ENCODE data around the gene GRK1.
"Not testable (repeated sequence)": the region's sequence is repeated elsewhere in the genome, so short reads cannot be mapped to it uniquely, and the experiment has no call there.

Gene GRK1

DNA sequence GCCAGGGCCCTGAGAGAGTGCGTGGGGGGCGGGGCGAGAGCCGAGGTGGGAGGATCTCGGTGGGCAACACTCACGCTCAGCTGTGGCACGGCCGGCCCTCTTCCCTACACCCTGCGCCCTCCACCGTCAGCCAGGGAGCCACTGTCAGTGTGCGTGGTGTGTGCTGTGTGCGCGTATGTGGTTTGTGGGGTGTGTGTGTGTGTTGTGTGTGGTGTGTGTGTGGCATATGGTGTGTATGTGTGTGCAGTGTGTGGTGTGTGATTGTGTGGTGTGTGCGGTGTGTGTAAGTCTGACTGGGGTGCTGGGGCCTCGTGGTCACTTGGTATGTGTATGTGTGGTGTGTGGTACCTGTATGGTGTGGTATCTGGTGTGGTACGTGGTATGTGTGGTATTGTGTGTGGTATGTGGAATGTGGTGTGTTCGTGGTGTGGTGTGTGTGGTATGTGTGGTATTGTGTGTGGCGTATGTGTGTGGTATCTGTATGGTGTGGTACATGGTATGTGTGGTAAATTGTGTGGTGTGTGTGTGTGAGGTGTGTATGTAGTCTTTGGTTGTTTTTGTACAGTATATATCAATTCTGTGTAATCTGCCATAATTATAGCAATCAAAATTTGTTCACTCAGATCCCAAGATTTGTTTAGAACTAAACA, 5.1 kb downstream of the GRK1 start:
- no peak for DNase-seq (ENCODE audit: low read depth, low spot score)
- TF ChIP-seq ZNF274 (IDR thresholded peaks at IDR 0.05; ENCODE audit: low read depth, low read length) (no peak), YY1 (IDR thresholded peaks at IDR 0.05; ENCODE audit: insufficient read depth, insufficient read length) (no peak), SUZ12 (IDR thresholded peaks at IDR 0.05; ENCODE audit: extremely low read depth, insufficient read depth, insufficient read length) (no peak)

DNA sequence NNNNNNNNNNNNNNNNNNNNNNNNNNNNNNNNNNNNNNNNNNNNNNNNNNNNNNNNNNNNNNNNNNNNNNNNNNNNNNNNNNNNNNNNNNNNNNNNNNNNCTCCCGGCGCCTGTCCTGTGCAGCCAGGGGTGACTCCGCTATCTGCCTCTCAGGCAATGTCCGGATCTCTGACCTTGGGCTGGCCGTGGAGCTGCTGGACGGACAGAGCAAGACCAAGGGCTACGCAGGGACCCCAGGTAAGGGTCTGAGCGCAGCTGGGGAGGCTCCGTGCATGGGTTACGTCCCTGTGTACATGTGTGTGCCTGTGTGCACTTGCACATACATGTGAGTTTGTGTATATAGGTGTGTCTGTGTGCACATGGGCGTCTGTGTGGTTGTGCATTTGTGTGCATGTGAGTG, 55.9 kb downstream of the GRK1 start:
- Histone ChIP-seq H3K4me3 (ENCODE audit: insufficient read length, low read depth) (no peak overlapping the region), H3K9ac (ENCODE audit: insufficient read length, low read depth) (no peak overlapping the region), H3K4me1 (ENCODE audit: insufficient read depth, insufficient read length) (peaks cover 22% of the 10 kb centered on the region), H3K27me3 (ENCODE audit: insufficient read depth, insufficient read length) (no peaks in the 10 kb centered on the region), H3K36me3 (ENCODE audit: insufficient read depth, insufficient read length, low read length) (no peaks in the 10 kb centered on the region), H3K9me3 (ENCODE audit: insufficient read depth, low read length) (peaks cover 12% of the 10 kb centered on the region; the same call in 1 of the 2 replicates)
- DNase-seq (ENCODE audit: low read depth, low spot score) = no peak
- TF ChIP-seq YY1 (IDR thresholded peaks at IDR 0.05; ENCODE audit: insufficient read depth, insufficient read length) (no peak), ZNF274 (IDR thresholded peaks at IDR 0.05; ENCODE audit: low read depth, low read length) (no peak), SUZ12 (IDR thresholded peaks at IDR 0.05; ENCODE audit: extremely low read depth, insufficient read depth, insufficient read length) (no peak)

More for the DNA sequence above, 5.1 kb downstream of the GRK1 start:
- Histone ChIP-seq H3K4me3 (ENCODE audit: insufficient read length, low read depth) (no peak overlapping the region), H3K9me3 (ENCODE audit: insufficient read depth, low read length) (no peaks in the 10 kb centered on the region), H3K4me1 (ENCODE audit: insufficient read depth, insufficient read length) (no peaks in the 10 kb centered on the region), H3K27me3 (ENCODE audit: insufficient read depth, insufficient read length) (no peaks in the 10 kb centered on the region), H3K9ac (ENCODE audit: insufficient read length, low read depth) (no peak overlapping the region), H3K36me3 (ENCODE audit: insufficient read depth, insufficient read length, low read length) (no peaks in the 10 kb centered on the region)

DNA sequence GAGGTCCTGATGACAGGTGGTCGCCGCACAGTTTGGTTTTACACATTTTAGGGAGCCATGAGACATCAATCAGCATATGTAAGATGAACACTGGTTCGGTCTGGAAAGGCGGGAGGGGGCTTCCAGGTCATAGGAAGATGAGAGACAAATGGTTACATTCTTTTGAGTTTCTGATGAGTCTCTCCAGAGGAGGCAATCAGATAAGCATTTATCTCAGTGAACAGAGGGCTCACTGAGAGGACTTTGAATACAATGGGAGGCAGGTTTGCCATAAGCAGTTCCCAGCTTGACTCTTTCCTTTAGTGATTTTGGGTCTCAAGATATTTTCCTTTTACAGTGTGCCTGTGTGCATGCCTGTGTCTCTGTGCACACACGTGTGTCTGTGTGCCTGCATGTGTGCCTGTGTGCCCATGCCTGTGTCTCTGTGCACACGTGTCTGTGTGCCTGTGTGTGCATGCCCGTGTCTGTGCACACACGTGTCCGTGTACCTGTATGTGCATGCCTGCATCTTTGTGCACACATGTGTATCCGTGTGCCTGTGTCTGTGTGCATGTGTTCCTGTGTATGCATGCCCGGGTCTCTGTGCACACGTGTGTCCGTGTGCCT, 56.5 kb downstream of the GRK1 start:
- TF ChIP-seq SUZ12 (IDR thresholded peaks at IDR 0.05; ENCODE audit: extremely low read depth, insufficient read depth, insufficient read length) (no peak), YY1 (IDR thresholded peaks at IDR 0.05; ENCODE audit: insufficient read depth, insufficient read length) (no peak), ZNF274 (IDR thresholded peaks at IDR 0.05; ENCODE audit: low read depth, low read length) (no peak)
- H3K9ac ChIP-seq (ENCODE audit: insufficient read length, low read depth) = peak overlapping the region; percentile 6
- H3K9me3 ChIP-seq (ENCODE audit: insufficient read depth, low read length) = peaks cover 12% of the 10 kb centered on the region; the same call in 1 of the 2 replicates
- H3K27me3 ChIP-seq (ENCODE audit: insufficient read depth, insufficient read length) = no peaks in the 10 kb centered on the region
- no peak overlapping the region for H3K4me3 ChIP-seq (ENCODE audit: insufficient read length, low read depth)
- no peak for DNase-seq (ENCODE audit: low read depth, low spot score)
- H3K36me3 ChIP-seq (ENCODE audit: insufficient read depth, insufficient read length, low read length) = no peaks in the 10 kb centered on the region
- peaks cover 22% of the 10 kb centered on the region for H3K4me1 ChIP-seq (ENCODE audit: insufficient read depth, insufficient read length)

DNA sequence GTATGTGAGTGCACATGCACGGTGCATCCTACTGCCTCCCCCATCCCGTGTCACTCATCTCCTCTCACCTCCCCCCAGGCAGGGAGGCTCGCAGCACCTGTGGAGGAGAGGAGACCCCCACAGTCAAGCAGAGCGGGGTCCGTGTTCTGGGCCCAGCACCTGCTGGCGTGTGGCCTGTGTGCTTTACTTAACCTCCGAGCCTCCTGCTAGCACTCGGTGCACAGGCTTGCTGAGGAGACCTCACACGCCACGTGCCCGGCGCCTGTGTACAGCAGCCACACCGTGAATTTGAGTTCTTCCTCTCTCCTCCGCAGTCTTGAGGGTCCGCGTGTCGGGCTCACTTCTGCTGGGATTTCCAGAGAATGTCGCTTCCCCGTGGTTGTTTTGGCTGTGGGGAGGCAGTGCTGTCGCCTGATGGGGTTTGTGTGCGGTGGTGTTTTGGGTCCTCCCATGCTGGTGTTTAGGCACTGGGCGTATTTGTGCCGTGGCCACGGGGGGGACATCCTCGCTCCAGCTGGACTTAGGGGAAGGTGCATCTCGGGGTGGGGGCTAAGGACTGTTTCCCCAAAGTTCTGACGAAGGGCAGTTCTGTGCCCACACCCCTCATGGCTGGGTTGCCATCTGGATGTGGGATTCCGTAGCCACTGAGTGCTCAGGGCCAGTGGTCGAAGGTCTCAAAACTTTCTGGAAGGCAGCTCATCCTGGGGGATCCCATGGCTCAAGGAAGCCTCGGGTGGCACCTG, 57.2 kb downstream of the GRK1 start:
- no peak for TF ChIP-seq YY1 (IDR thresholded peaks at IDR 0.05; ENCODE audit: insufficient read depth, insufficient read length)
- TF ChIP-seq ZNF274 (IDR thresholded peaks at IDR 0.05; ENCODE audit: low read depth, low read length) = no peak
- TF ChIP-seq SUZ12 (IDR thresholded peaks at IDR 0.05; ENCODE audit: extremely low read depth, insufficient read depth, insufficient read length) = no peak
- peak overlapping the region; percentile 45 for H3K4me3 ChIP-seq (ENCODE audit: insufficient read length, low read depth)
- H3K9me3 ChIP-seq (ENCODE audit: insufficient read depth, low read length) = peaks cover 12% of the 10 kb centered on the region; the same call in 1 of the 2 replicates
- H3K27me3 ChIP-seq (ENCODE audit: insufficient read depth, insufficient read length) = no peaks in the 10 kb centered on the region
- H3K9ac ChIP-seq (ENCODE audit: insufficient read length, low read depth) = peak overlapping the region; percentile 75
- peaks cover 22% of the 10 kb centered on the region for H3K4me1 ChIP-seq (ENCODE audit: insufficient read depth, insufficient read length)
- no peak for DNase-seq (ENCODE audit: low read depth, low spot score)
- H3K36me3 ChIP-seq (ENCODE audit: insufficient read depth, insufficient read length, low read length) = no peaks in the 10 kb centered on the region

DNA sequence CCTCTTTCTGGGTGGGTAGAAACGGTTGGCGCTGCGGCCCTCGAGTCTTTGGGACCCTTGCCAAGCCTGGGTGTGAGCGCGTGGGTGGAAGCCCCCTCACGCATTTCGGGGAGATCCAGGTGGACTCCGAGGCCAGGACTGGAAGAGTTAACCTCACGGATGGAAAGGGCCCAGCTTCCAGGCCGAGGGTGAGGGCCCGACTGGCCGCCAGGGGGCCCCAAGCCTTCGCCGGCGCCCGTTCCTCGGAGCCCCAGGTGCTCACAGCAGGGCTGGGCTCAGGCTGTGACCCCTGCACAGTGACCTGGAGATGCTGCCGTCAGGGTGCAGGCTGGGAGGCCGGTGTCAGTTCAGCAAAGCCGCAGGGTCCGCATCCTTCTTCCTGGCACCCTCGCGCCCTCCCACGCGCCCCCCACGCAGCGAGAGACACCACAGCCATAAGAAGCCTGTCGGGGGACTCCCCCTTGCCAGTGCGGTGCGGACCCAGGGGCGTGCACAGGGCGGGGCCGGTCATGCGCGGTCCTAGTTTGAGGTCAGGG, 57.8 kb downstream of the GRK1 start:
- no peaks in the 10 kb centered on the region for H3K36me3 ChIP-seq (ENCODE audit: insufficient read depth, insufficient read length, low read length)
- H3K27me3 ChIP-seq (ENCODE audit: insufficient read depth, insufficient read length) = no peaks in the 10 kb centered on the region
- peak overlapping the region; percentile 75 for H3K9ac ChIP-seq (ENCODE audit: insufficient read length, low read depth)
- peaks cover 22% of the 10 kb centered on the region for H3K4me1 ChIP-seq (ENCODE audit: insufficient read depth, insufficient read length)
- DNase-seq (ENCODE audit: low read depth, low spot score) = peak; percentile 63
- peak overlapping the region; percentile 45 for H3K4me3 ChIP-seq (ENCODE audit: insufficient read length, low read depth)
- TF ChIP-seq ZNF274 (IDR thresholded peaks at IDR 0.05; ENCODE audit: low read depth, low read length) = no peak
- TF ChIP-seq SUZ12 (IDR thresholded peaks at IDR 0.05; ENCODE audit: extremely low read depth, insufficient read depth, insufficient read length) = no peak
- no peak for TF ChIP-seq YY1 (IDR thresholded peaks at IDR 0.05; ENCODE audit: insufficient read depth, insufficient read length)
- peaks cover 12% of the 10 kb centered on the region; the same call in 1 of the 2 replicates for H3K9me3 ChIP-seq (ENCODE audit: insufficient read depth, low read length)

DNA sequence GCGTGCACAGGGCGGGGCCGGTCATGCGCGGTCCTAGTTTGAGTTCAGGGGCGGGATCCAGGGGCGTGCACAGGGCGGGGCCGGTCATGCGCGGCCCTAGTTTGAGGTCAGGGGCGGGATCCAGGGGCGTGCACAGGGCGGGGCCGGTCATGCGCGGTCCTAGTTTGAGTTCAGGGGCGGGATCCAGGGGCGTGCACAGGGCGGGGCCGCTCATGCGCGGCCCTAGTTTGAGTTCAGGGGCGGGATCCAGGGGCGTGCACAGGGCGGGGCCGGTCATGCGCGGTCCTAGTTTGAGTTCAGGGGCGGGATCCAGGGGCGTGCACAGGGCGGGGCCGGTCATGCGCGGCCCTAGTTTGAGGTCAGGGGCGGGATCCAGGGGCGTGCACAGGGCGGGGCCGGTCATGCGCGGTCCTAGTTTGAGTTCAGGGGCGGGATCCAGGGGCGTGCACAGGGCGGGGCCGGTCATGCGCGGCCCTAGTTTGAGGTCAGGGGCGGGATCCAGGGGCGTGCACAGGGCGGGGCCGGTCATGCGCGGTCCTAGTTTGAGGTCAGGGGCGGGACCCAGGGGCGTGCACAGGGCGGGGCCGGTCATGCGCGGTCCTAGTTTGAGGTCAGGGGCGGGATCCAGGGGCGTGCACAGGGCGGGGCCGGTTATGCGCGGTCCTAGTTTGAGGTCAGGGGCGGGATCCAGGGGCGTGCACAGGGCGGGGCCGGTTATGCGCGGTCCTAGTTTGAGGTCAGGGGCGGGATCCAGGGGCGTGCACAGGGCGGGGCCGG, 58.5 kb downstream of the GRK1 start:
- Histone ChIP-seq H3K4me1 (ENCODE audit: insufficient read depth, insufficient read length) (peaks cover 22% of the 10 kb centered on the region), H3K9me3 (ENCODE audit: insufficient read depth, low read length) (peaks cover 12% of the 10 kb centered on the region; the same call in 1 of the 2 replicates)
- not testable (repeated sequence) for DNase-seq (ENCODE audit: low read depth, low spot score); H3K9ac ChIP-seq (ENCODE audit: insufficient read length, low read depth); H3K27me3 ChIP-seq (ENCODE audit: insufficient read depth, insufficient read length); H3K4me3 ChIP-seq (ENCODE audit: insufficient read length, low read depth); H3K36me3 ChIP-seq (ENCODE audit: insufficient read depth, insufficient read length, low read length)

DNA sequence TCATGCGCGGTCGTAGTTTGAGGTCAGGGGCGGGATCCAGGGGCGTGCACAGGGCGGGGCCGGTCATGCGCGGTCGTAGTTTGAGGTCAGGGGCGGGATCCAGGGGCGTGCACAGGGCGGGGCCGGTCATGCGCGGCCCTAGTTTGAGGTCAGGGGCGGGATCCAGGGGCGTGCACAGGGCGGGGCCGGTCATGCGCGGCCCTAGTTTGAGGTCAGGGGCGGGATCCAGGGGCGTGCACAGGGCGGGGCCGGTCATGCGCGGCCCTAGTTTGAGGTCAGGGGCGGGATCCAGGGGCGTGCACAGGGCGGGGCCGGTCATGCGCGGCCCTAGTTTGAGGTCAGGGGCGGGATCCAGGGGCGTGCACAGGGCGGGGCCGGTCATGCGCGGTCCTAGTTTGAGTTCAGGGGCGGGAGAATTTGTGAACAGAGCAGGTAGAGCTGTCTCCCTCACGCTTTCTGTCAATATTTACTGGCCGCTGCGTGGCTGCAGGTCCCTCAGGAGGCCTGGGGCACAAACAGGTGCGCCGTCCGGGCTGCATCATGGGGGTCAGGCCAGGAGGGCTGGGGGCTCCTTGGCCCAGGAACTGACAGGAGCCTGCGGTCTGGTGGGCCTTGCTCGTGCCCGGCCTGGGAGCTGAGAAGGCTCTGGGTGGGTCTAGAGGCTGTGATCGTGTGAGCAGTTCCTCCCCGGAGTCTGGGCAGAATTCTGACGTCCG, 59.2 kb downstream of the GRK1 start:
- Histone ChIP-seq H3K4me1 (ENCODE audit: insufficient read depth, insufficient read length) (peaks cover 22% of the 10 kb centered on the region), H3K9ac (ENCODE audit: insufficient read length, low read depth) (peak overlapping the region; percentile 50), H3K9me3 (ENCODE audit: insufficient read depth, low read length) (peaks cover 12% of the 10 kb centered on the region; the same call in 1 of the 2 replicates), H3K4me3 (ENCODE audit: insufficient read length, low read depth) (peak overlapping the region; percentile 24)
- not testable (repeated sequence) for H3K36me3 ChIP-seq (ENCODE audit: insufficient read depth, insufficient read length, low read length); H3K27me3 ChIP-seq (ENCODE audit: insufficient read depth, insufficient read length); DNase-seq (ENCODE audit: low read depth, low spot score)
